Tibial artery (tissue), 4 donors: ENCODE results near the gene ZNF319.

Source experiments
- DNase-seq, 2 donors: peaks; one replicate each; pipeline ENCODE4 v3.0.0-alpha.2; 2019
- H3K27ac ChIP-seq, 2 donors: fragments of 200-600 bp; sonication (generic) in 1 of 2; 1 replicate in 1 of 2; 2 replicates in 1 of 2; pipeline ENCODE4 v1.5.1; 2018 to 2019; ENCODE audit warnings: mild to moderate bottlenecking in 1 of 2
- H3K27me3 ChIP-seq, 2 donors: fragments of 200-600 bp; sonication (generic) in 1 of 2; one replicate each; pipeline versions ENCODE4 v1.5.1 to v1.6.0; 2016 to 2019
- H3K36me3 ChIP-seq, 3 donors: fragments of 200-600 bp; sonication (generic) in 2 of 3; one replicate each; pipeline ENCODE4 v1.5.1; 2016 to 2019; ENCODE audit warnings: mild to moderate bottlenecking in 2 of 3
- H3K4me1 ChIP-seq, 4 donors: fragments of 200-600 bp; sonication (generic) in 2 of 4; 1 replicate in 3 of 4; 2 replicates in 1 of 4; pipeline ENCODE4 v1.5.1; 2016 to 2019
- H3K4me3 ChIP-seq, 2 donors: fragments of 200-600 bp; sonication (generic) in 1 of 2; 1 replicate in 1 of 2; 2 replicates in 1 of 2; pipeline ENCODE4 v1.5.1; 2018 to 2019; ENCODE audit warnings: mild to moderate bottlenecking in 2 of 2
- H3K9me3 ChIP-seq, 3 donors: fragments of 200-600 bp; sonication (generic) in 1 of 3; one replicate each; pipeline ENCODE4 v1.5.1; 2016 to 2019
- intact Hi-C: fragments of 100-400 bp; cut with DNase I; formaldehyde crosslinking; loops from one replicate; pipeline ENCODE4 v1.15.0; 2023; ENCODE audit warnings: low total_unique reads
- TF ChIP-seq, protein P1 (sequence below), 2 experiments: fragments of 200-600 bp in 1 of 2; fragments of 450-650 bp in 1 of 2; IDR thresholded peaks; one replicate each; pipeline ENCODE4 v1.5.1; 2017 to 2019; ENCODE audit warnings: antibody characterized with exemption in 2 of 2, mild to moderate bottlenecking in 1 of 2, moderate library complexity in 1 of 2

The ZNF319 gene

DNA sequence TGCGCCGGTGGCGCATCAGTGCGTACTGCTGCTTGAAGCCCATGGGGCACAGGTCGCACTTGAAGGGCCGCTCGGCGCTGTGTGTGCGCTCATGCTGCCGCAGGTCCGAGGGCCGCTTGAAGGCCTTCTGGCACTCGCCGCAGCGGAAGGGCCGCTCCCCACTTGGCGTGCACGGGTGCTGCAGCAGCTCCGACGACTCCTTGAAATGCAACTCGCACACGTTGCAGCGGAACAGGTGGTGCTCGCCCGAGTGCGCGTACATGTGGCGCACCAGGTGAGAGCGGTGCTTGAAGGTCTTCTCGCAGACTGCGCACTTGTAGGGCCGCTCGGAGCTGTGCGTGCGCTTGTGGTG lies 3.3 kb downstream of the ZNF319 start:
- TF ChIP-seq, protein P1, sequence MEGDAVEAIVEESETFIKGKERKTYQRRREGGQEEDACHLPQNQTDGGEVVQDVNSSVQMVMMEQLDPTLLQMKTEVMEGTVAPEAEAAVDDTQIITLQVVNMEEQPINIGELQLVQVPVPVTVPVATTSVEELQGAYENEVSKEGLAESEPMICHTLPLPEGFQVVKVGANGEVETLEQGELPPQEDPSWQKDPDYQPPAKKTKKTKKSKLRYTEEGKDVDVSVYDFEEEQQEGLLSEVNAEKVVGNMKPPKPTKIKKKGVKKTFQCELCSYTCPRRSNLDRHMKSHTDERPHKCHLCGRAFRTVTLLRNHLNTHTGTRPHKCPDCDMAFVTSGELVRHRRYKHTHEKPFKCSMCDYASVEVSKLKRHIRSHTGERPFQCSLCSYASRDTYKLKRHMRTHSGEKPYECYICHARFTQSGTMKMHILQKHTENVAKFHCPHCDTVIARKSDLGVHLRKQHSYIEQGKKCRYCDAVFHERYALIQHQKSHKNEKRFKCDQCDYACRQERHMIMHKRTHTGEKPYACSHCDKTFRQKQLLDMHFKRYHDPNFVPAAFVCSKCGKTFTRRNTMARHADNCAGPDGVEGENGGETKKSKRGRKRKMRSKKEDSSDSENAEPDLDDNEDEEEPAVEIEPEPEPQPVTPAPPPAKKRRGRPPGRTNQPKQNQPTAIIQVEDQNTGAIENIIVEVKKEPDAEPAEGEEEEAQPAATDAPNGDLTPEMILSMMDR (IDR thresholded peaks at IDR 0.05), result no peak
- intact Hi-C loops, result loop anchor here (10.0 kb wide), 1 partner anchor 242 kb away; no protein-coding TSS in a partner anchor
- H3K4me3 ChIP-seq, result no peak overlapping the region

DNA sequence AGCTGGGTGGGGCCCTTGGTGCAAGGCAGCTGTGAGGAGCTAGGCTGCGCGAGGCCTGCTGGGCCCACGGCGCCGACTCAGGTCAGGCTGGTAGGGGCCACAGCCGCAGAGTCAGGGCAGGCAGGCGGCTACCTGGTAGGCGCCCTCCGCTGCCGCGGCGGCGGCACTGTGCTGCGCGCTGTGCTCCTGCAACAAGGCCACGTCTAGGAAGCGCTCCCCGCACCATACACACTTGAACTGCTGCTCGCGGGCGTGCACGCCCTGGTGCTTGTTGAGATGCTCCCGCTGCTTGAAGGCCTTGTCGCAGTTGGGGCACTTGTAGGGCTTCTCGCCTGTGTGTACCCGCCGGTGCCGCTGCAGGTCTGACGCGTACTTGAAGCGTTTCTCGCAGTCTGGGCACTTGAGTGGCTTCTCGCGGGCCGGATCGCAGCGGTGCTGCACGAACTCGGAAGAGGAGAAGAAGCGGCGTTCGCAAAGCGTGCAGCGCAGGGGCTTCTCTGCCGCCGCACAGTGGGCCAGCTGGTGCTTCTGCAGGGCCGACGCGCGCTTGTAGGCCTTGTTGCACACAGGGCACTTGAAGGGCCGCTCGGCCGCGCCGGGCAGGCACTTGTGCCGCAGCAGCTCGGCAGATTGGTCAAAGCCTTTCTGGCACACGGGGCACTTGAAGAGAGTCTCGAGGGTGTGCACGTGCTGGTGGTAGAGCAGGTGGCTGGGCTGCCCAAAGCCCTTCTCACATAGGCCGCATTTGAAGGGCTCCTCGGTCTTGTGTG lies 3.9 kb downstream of the ZNF319 start:
- peaks cover 25 to 51% (median 47%) of the 10 kb centered on the region in 3 donors for H3K36me3 ChIP-seq
- DNase-seq, result no peak

More for the DNA sequence above, 3.3 kb downstream of the ZNF319 start:
- H3K27me3 ChIP-seq, result no peaks in the 10 kb centered on the region
- H3K27ac ChIP-seq, result no peak overlapping the region
- no peaks in the 10 kb centered on the region for H3K9me3 ChIP-seq
- H3K36me3 ChIP-seq, result peaks cover 25 to 51% (median 47%) of the 10 kb centered on the region in 3 donors
- H3K4me1 ChIP-seq, result peaks cover 0 to 49% (median 27%) of the 10 kb centered on the region in 4 donors
- DNase-seq, result no peak

DNA sequence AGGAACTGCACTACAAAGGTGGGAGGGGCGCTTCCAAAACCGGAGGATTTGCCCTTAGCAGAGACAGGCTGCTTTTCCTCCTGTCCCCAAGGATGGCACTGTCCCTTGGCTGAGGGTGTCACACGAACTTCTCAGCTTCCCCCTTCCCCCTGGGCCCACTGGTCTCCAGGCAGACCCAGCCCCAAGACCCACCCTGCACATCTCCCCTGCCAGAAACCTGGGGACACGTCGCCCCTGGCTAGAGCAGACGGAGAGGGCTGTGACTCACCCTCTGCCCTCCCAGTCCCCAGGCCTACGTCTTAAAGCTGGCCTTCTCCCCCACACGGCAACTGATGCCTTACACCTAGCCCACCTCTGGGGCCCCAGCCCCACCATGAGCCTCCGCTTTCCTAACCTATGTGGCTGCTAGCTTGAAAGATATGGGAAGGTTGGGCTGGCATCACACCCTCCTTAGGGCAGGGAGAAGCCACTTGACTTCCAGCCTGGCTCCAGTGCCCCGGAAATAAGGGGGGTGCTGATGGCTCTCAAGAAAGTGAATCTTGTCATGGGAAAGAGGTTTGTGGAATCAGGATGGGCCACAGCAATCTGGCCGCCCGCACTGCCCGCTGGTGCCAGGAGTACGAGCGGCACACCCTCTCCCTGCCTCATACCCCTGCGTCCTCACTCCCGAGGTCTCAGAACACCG lies 4.6 kb downstream of the ZNF319 start:
- intact Hi-C loops, result loop anchor here (10.0 kb wide), 1 partner anchor 241 kb away; no protein-coding TSS in a partner anchor
- H3K9me3 ChIP-seq, result no peaks in the 10 kb centered on the region

More for the DNA sequence above, 3.9 kb downstream of the ZNF319 start:
- H3K9me3 ChIP-seq, result no peaks in the 10 kb centered on the region
- TF ChIP-seq, protein P1 (IDR thresholded peaks at IDR 0.05), result no peak
- no peaks in the 10 kb centered on the region for H3K27me3 ChIP-seq
- peaks cover 0 to 43% (median 21%) of the 10 kb centered on the region in 4 donors for H3K4me1 ChIP-seq
- no peak overlapping the region for H3K4me3 ChIP-seq
- no peak overlapping the region for H3K27ac ChIP-seq
- intact Hi-C loops, result loop anchor here (10.0 kb wide), 1 partner anchor 242 kb away; no protein-coding TSS in a partner anchor

DNA sequence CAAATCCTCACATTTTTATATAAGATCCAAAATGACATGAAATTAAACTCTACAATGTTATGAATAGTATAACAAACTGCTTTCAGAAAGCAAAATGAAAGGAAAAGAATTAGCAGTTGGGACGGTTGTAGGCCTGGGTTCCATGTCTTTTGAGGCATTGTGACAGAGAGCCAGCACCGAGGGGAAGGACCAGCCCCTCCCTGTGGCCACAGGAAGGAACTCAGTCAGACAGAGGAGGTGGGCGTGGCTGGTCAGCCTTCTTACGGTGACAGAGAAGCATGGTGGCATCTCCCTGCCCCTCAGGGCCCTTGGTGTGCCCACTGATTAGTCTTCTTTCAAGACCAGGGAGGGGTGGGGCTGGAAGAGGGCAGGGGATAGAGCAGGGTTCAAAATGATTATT lies 5.7 kb downstream of the ZNF319 start:
- Histone ChIP-seq H3K4me3 (no peak overlapping the region), H3K9me3 (no peaks in the 10 kb centered on the region), H3K27me3 (no peaks in the 10 kb centered on the region), H3K36me3 (peaks cover 25 to 51% (median 47%) of the 10 kb centered on the region in 3 donors), H3K27ac (no peak overlapping the region), H3K4me1 (peaks cover 0 to 31% (median 17%) of the 10 kb centered on the region in 4 donors)
- DNase-seq, result peak in 1 of 2 donors; percentile 59
- TF ChIP-seq, protein P1 (IDR thresholded peaks at IDR 0.05), result no peak
- intact Hi-C loops, result loop anchor here (10.0 kb wide), 1 partner anchor 240 kb away; no protein-coding TSS in a partner anchor

More for the DNA sequence above, 4.6 kb downstream of the ZNF319 start:
- Histone ChIP-seq H3K4me1 (peaks cover 0 to 37% (median 19%) of the 10 kb centered on the region in 4 donors), H3K36me3 (peaks cover 25 to 51% (median 47%) of the 10 kb centered on the region in 3 donors), H3K27ac (no peak overlapping the region), H3K27me3 (no peaks in the 10 kb centered on the region), H3K4me3 (no peak overlapping the region)
- DNase-seq, result no peak
- TF ChIP-seq, protein P1 (IDR thresholded peaks at IDR 0.05), result no peak

DNA sequence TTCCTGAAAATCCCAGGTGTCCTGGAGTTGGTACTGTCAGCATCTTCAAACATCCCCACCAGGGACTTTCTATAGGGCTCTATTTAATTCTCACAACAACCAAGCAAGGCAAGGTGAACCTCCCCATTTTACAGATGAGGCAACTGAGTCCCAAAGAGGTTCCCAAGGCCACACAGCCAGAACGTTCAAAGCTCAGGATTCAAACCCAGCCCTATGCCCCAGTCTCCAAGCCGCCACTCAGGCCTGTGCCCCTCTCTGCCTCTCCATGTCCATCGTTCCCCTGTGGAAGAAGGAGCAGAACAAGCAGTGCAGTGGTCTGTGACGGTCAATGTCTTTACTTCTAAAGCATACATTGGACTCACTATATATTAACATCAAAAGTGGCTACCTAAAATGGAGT lies 6.1 kb downstream of the ZNF319 start:
- Histone ChIP-seq H3K9me3 (no peaks in the 10 kb centered on the region), H3K4me3 (no peak overlapping the region), H3K4me1 (peaks cover 0 to 27% (median 12%) of the 10 kb centered on the region in 4 donors), H3K27ac (no peak overlapping the region), H3K27me3 (no peaks in the 10 kb centered on the region), H3K36me3 (peaks cover 25 to 51% (median 47%) of the 10 kb centered on the region in 3 donors)
- DNase-seq, result no peak
- intact Hi-C loops, result loop anchor here (10.0 kb wide), 1 partner anchor 240 kb away; no protein-coding TSS in a partner anchor
- TF ChIP-seq, protein P1 (IDR thresholded peaks at IDR 0.05), result no peak
